Dendritic cell treated with granulocyte-macrophage colony-stimulating factor and Interleukin-4, amounts not matched to agents 40 ng/mL and 50 ng/mL, for 4 days (primary cell): ENCODE measurements around the gene EVX2.

Source experiments
- H3K27ac Mint-ChIP-seq: one replicate; pipeline ENCODE4 v1.8.0; 2022; ENCODE audit warnings: mild to moderate bottlenecking, mixed read lengths
- H3K27me3 Mint-ChIP-seq: one replicate; pipeline ENCODE4 v1.8.0; 2022; ENCODE audit warnings: mild to moderate bottlenecking, mixed read lengths
- H3K36me3 Mint-ChIP-seq: one replicate; pipeline ENCODE4 v1.8.0; 2022; ENCODE audit warnings: low read depth, mixed read lengths
- H3K4me1 Mint-ChIP-seq: one replicate; pipeline ENCODE4 v1.8.0; 2022; ENCODE audit warnings: low read depth, mixed read lengths
- H3K4me3 Mint-ChIP-seq: one replicate; pipeline ENCODE4 v1.8.0; 2022; ENCODE audit warnings: mild to moderate bottlenecking, moderate library complexity, mixed read lengths
- H3K9me3 Mint-ChIP-seq: one replicate; pipeline ENCODE4 v1.8.0; 2022; ENCODE audit warnings: mixed read lengths
- intact Hi-C: fragments of 100-400 bp; cut with micrococcal nuclease; formaldehyde crosslinking; loops from one replicate; pipeline ENCODE4 v1.15.0; 2022

The EVX2 gene

DNA sequence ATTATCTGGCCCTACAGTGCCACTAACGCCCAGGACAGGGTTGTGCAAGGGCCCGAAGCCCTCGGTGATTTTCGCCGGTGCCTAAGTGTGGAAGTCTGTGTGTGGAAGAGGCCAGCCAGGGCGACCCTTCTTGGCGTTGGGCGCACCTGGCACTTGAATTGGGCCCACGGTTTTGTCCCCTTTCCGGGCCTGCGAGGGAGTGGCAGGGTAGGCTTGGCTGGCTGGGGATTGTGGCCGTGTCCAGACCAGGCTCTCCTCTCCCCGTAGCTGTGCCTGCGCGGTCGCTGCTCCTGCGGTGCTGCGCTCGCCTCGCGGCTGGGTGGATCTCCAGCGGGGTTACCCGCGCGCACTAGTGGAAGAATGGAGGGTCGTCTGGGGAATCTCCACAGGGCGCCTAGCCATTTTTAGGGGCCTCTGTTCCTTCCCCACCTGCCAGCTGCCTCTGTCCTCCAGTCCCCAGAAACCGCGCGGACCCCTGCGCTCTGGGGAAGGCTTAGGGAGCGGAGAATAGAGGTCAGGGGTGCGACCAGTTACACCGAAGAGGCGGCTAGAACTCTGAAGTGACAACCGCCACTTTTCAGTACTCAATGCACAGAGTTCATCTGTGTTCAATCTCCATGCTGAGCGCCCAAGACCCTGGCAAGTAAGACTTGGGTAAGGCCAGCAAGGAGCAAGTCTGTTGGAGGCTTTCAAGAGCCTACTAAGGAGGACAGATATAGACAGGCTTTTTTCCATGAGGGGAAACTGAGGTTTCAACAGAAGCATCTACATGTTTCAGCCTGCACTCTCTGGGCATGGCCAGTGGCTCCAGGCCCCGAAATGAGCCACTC, 16.0 kb downstream of the EVX2 start:
- Mint-ChIP-seq H3K9me3 (no peaks in the 10 kb centered on the region), H3K27ac (no peak overlapping the region), H3K27me3 (peaks cover 93% of the 10 kb centered on the region), H3K4me1 (peaks cover 14% of the 10 kb centered on the region), H3K36me3 (no peaks in the 10 kb centered on the region), H3K4me3 (peak overlapping the region; percentile 26)
- intact Hi-C loops, result no loop called here

- no peaks in the 10 kb centered on the region for H3K36me3 Mint-ChIP-seq
- H3K27ac Mint-ChIP-seq, result no peak overlapping the region
- intact Hi-C loops, result no loop called here
- H3K9me3 Mint-ChIP-seq, result no peaks in the 10 kb centered on the region
- H3K4me3 Mint-ChIP-seq, result peak overlapping the region; percentile 26
- peaks cover 91% of the 10 kb centered on the region for H3K27me3 Mint-ChIP-seq
- H3K4me1 Mint-ChIP-seq, result peaks cover 13% of the 10 kb centered on the region
Measured at GRCh38 chr2:176066645-176067588, 16.8 kb downstream of the EVX2 start.

DNA sequence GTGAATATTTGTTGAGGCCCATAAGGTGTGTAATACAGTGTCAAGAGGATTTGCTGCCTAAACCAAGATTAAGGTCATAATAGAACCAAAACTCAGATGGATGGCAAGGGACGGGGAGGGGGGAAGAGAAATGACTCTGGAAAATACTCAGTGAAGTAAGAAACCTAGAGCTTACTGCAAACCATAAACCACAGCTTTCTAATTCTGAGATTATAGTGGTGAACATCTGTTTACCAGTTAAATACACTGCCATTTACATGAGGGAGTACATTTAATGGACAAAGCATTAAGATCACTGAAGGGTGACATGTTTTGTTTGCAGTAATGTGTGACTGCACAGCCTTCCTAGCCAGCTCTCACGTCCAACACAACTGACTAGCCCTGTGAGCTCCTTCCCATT, 19.8 kb downstream of the EVX2 start:
- Mint-ChIP-seq H3K4me1 (peaks cover 9% of the 10 kb centered on the region), H3K36me3 (no peaks in the 10 kb centered on the region), H3K4me3 (no peak overlapping the region), H3K27me3 (peaks cover 82% of the 10 kb centered on the region), H3K27ac (no peak overlapping the region), H3K9me3 (no peaks in the 10 kb centered on the region)
- intact Hi-C loops, result no loop called here

DNA sequence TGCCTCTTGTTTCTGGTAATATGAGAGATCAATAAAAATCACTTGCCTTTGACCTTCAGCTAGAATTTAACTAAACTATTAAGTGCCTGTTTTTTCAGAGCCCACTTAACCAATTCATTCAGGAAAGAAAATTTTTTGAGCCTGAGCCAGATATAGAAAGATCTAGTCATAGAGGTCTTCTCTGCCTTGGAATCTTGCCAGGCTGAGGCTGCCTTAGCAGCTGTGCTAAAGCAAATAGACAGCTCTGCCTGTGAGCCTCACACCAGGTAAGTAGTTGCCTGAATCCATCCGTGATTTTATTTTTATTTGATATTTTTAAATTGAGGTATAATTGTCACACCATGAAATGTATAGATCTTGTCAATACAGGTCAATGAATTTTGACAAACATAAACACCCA, 27.4 kb downstream of the EVX2 start:
- H3K9me3 Mint-ChIP-seq, result no peaks in the 10 kb centered on the region
- peaks cover 48% of the 10 kb centered on the region for H3K27me3 Mint-ChIP-seq
- H3K36me3 Mint-ChIP-seq, result no peaks in the 10 kb centered on the region
- no peak overlapping the region for H3K4me3 Mint-ChIP-seq
- intact Hi-C loops, result no loop called here
- H3K27ac Mint-ChIP-seq, result no peak overlapping the region
- no peaks in the 10 kb centered on the region for H3K4me1 Mint-ChIP-seq

GRCh38 chr2:176039375-176039774, 44.4 kb downstream of the EVX2 start:
- intact Hi-C loops, result no loop called here
- Mint-ChIP-seq H3K27me3 (peaks cover 20% of the 10 kb centered on the region), H3K36me3 (no peaks in the 10 kb centered on the region)

GRCh38 chr2:176038694-176039093, 45.1 kb downstream of the EVX2 start:
- no peaks in the 10 kb centered on the region for H3K9me3 Mint-ChIP-seq
- no peak overlapping the region for H3K27ac Mint-ChIP-seq
- H3K27me3 Mint-ChIP-seq, result peaks cover 20% of the 10 kb centered on the region
- H3K4me1 Mint-ChIP-seq, result peaks cover 7% of the 10 kb centered on the region
- no peak overlapping the region for H3K4me3 Mint-ChIP-seq
- intact Hi-C loops, result no loop called here
- H3K36me3 Mint-ChIP-seq, result no peaks in the 10 kb centered on the region

More at GRCh38 chr2:176039375-176039774, 44.4 kb downstream of the EVX2 start:
- no peak overlapping the region for H3K4me3 Mint-ChIP-seq
- no peaks in the 10 kb centered on the region for H3K9me3 Mint-ChIP-seq
- H3K27ac Mint-ChIP-seq, result no peak overlapping the region
- H3K4me1 Mint-ChIP-seq, result peaks cover 7% of the 10 kb centered on the region

DNA sequence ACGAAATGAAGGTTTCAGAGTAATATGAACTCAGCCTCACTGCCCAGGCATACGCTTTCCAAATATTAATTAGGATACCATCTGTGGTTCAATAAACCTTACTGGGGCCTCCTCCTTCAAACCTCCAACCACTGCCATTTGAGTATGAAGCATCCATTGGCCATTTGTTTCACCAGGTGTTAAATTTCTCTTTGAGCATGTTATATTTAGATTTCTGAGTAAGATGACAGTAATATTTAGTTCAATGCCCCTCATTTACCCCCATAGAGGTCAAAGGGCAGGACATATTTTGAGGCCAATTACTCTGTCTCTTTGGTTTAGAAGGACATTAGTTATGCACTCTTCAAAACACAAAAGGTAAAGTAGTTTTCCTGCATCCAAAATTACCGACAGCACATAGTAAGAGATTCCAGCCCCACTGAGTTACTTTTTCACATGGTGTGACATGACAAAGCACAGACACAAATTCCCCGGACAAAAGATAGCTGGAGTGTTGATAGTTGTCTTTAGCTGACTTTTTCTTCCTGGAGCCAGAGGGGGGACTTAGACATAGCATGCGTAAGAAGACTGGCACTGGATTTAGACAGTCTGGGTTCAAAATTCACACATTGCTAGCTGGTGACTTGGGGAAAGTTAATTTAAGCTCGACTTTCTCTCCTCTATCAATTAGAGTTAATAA, 48.6 kb downstream of the EVX2 start:
- H3K27ac Mint-ChIP-seq, result no peak overlapping the region
- H3K4me3 Mint-ChIP-seq, result no peak overlapping the region
- H3K36me3 Mint-ChIP-seq, result no peaks in the 10 kb centered on the region
- no peaks in the 10 kb centered on the region for H3K9me3 Mint-ChIP-seq
- H3K27me3 Mint-ChIP-seq, result peaks cover 10% of the 10 kb centered on the region
- intact Hi-C loops, result no loop called here
- H3K4me1 Mint-ChIP-seq, result peaks cover 7% of the 10 kb centered on the region

GRCh38 chr2:176027806-176028205, 56.0 kb downstream of the EVX2 start:
- Mint-ChIP-seq H3K36me3 (no peaks in the 10 kb centered on the region), H3K27ac (no peak overlapping the region), H3K9me3 (no peaks in the 10 kb centered on the region), H3K4me1 (no peaks in the 10 kb centered on the region), H3K4me3 (no peak overlapping the region), H3K27me3 (peaks cover 18% of the 10 kb centered on the region)
- intact Hi-C loops, result no loop called here
